DMS79 treated with DMSO at 0.1 percent for 48 hours (cell line): ENCODE data around the gene CEP89.
A peak's percentile ranks its signal among the peaks of the same experiment; 100 is the strongest.

Source experiments
- DNase-seq: peaks from one replicate; lab custom pipeline; 2025; lab: John Stamatoyannopoulos, UW

Gene CEP89

DNA sequence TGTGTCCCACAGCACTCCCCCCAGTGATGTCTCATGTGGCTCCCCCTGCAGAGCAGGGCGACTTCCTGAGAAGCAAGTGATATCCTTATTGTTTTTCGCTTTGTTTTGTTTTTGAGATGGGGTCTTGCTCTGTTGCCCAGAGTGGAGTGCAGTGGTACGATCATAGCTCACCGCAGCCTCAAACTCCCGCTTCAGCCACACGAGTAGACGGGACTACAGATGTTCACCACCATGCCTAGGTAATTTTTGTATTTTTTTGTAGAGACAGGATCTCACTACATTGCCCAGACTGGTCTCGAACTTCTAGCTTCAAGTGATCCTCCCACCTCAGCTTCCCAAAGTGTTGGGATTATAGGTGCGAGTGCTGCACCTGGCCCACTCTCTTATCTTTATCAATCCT lies 5.0 kb downstream of the CEP89 start:
- no peak for DNase-seq

DNA sequence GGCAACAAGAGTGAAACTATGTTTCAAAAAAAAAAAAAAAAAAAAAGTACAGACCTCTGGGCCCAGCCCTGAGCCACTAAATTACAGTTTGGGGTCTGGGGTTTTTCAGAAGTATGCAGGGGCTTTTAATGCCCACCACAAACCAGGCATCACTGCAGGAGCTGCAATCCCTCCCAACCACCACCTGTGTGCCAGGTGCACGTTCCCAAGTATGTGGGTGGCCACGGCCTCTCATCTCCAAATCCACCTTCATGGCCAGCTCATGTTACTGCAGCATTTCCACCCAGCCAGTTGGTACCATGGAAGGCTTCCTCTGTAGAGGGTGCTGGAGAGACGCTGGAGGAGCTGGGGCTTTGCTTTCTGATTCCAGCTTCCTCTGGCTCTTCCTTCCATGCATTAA lies 26.5 kb downstream of the CEP89 start:
- DNase-seq = no peak

DNA sequence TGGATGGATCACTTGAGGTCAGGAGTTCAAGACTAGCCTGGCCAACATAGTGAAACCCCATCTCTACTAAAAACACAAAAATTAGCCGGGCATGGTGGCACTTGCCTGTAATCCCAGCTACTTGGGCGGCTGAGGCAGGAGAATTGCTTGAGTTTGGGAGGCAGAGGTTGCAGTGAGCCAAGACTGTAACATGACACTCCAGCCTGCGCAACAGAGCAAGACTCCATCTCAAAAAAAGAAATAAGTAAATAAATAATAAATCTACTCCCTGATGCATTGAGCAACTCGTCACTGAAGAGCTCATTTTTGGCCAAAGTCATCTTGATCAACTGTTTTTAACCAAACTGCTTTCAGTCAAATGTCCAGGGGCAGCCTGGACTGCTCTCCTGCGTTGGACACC lies 30.5 kb downstream of the CEP89 start:
- DNase-seq = peak; percentile 8

DNA sequence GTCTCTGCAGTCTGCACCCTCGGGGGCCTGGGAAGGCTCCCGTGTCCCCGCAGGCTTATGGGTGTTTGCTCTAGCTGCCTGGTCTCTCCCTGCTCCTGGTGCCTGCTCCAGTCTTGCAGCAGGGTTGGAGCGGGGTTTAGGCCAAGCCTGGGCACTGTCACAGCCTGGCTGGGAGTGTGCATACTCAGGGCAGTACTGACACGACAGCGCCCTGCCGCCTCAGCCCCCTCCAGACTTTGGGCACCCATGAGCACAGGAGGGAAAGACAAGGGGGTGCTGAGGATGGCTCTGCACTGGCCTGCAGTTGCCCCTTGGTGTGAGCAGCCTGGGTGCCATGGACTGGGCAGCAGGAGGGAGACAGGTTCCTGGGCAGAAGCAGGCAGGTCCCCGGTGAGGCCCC lies 35.7 kb downstream of the CEP89 start:
- no peak for DNase-seq

DNA sequence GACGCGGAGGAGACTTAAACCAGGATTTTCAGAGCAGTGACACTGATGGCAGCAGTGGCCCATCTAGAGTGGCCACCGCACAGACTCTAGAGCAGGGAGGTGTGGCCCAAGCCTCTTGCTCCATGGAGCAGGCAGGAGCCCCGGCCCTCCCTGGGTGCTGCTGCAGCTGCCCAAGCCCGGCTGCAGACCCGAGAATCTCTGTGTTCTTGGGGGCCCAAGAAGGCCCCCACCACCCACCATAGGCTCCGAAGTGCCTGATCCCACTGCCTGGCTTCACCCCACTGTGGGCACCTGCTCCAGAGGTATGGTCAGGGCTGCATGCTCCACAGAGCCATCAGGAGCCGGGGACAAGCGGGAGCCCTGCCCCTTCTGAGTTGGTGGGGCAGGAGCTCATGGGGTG lies 36.1 kb downstream of the CEP89 start:
- DNase-seq = no peak

DNA sequence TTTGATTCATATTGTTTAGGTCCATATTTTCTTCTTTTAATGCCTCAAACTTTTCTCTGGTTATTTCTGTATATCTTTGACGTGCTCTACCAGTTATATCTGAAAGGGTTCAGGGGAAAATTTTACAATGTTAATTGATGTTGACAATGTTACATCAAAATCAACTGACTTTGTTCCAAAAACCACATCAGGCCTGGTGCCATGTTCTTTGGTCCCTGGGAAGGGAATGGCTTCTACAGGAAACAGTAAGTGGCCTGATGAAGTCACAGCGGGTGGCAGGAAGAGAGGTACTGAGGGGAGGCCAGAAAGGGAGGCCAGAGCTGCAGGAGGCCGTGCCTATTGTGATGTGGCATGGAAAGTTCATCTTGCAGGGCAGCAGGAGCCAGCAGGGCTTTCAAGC lies 38.2 kb downstream of the CEP89 start:
- DNase-seq = no peak

DNA sequence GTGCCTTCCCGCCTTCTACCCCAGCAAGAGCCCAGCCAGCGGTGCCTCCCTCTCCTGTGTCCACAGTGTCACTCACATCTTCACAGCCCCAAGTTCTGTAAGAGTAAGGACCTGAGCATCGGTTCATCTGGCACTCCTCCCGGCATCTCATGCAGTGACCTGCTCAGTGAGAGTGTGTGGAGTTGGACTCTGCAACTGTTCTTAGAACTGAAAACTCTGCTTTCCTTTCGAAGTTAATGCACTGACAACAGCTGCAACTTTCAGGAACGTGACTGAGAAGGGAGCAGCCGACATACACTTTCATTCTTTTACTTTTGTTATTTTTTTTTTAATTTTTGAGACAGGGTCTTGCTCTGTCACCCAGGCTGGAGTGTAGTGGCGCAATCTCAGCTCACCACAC lies 41.2 kb downstream of the CEP89 start:
- DNase-seq = no peak

DNA sequence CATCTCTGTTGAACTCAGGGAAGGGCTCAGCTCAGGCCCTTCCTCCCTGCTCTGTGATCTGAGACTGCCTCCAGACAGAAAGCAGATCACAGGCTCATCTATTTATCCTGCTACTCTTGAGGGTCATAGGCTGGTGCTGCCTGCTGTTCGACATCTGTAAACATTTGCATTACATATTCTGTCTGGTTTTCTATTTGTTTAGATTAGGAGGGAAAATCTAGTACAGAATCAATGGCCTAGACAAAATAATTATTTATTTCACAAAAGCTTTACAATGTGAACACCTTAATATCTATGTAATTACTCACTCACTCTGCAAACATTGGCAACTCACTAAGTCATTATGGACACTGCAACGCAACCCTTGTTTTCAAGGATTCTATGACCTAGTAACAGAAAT lies 43.0 kb downstream of the CEP89 start:
- no peak for DNase-seq

DNA sequence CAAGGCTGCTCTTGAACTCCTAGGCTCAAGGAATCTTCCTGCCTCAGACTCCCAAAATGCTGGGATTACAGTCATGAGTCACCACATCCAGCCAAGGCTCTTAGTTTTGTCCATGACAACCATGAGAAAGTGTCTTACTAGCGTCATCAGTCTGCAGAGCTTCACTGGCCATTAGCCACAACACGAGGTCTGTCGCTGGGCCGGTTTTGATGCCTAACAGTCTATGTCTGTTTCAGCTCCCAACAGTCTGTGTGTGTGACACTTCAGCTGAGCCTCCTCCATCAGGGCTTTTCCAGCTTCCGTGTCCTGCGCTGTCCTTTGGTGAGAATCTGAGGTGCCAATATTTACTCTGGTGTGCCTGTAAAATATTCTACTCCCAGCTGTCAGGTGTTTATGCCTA lies 47.6 kb downstream of the CEP89 start:
- no peak for DNase-seq

DNA sequence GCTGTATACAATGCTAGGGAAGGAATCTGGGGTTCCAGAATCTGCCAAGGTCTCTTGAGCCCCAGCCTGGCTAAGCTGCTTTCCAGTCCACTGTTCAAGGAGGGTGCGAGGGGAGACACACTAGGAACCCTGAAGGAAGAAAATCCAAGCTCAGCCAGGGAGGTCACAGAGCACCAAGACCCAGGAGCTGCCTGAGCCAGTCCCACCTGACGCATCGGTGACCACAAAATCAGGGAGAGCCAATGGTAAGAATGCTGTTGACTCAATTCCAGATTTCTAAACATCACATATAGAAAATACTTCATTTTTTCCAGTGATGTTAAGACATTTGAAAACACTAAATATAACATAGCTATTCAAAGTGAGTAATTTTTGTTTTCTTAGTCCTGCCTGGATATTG lies 50.1 kb downstream of the CEP89 start:
- no peak for DNase-seq

DNA sequence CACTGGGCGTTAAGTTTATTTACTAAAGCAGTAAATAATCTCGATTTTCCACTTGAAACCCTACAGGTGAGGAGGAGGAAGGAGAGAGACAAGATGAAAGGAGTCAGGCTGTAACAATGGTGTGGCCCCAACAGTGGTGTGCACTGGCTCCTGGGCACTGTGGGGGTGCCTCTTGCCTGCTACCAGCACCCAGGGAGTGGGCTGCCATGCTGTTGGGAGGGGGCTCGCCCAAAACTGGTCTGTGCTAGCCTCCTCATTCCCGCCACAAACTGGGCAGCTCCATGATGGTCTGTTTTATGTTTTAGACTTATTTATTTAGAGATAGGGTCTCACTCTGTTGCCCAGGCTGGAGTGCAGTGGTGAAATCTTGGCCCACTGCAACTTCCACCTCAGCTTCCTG lies 52.4 kb downstream of the CEP89 start:
- no peak for DNase-seq

DNA sequence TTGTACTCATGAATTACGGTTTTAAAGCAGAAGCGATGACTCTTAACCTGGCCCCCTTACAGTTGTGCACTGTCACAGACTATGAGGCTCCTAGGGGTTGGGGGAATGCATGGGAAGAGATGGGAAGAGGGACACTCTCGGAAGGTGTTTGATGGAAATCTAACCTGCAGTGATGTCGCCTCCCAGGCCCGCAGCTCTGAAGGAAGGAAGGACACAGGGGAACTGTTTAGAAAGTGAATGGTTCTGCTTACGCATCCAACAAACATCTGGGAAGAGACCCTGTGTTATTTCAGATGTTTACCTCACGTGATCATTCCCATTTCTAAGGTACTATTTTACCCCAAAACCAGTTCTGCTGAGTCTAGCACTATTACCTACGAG lies 54.2 kb downstream of the CEP89 start:
- DNase-seq = no peak

DNA sequence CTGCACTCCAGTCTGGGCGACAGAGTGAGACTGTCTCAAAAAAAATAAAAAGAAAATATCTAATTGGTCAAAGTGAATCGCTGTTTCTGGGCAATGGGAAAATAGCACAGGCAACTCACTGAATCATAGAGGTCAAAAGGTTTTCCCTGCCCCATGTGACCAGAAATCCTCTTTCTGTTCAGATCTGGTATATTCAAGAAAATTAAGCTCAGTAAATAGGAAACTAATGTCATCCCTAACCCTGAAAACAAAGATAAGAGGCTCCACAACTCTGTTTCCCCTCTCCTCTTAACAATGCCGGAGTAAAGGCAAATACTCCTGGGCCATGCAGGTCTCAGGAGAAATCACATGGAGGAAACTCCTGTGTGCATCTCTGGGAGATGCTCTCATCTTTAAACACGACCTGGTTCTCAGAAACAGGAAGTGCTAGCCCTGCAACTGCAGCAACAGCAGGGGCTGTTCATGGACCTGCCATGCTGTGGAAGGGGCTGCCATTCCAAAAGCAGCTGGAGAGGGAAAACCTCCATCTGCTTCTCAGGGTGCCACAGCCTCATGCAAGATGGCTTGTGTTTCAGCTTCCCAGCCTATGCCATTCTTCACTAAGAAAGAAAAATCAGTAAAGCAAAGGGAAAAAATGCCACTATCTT lies 54.7 kb downstream of the CEP89 start:
- no peak for DNase-seq

DNA sequence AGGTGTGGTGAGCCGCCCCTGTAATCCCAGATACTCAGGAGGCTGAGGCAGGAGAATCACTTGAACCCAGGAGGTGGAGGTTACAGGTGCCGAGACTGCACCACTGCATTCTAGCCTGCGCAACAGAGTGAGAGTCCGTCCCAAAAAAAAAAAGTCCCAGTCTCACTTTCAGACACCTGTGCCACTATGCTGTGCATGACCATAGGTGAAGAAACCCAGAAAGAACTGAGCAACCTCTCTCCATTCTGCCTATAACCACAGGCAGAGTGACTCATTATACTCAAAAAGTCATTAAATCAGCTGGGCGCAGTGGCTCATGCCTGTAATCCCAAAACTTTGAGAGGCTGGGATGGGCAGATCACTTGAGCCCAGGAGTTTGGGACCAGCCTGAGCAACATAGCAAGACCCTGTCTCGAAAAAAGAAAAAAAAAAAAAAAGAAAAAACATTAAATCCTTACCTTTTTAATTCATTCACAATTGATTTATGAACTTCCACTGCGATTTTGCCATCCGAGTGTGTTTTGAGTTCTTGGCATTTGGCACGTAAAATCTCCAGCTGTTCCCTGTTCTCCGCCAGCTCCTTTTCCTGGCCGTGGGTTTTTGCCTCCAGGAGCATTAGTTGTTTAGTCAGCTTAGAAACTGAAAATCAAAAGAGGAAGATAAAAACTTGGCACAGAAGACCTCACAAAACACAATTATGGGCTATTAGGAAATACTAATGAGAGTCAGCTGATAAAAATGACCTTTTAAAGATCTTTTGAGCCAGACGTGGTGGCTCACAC lies 56.7 kb downstream of the CEP89 start:
- no peak for DNase-seq

DNA sequence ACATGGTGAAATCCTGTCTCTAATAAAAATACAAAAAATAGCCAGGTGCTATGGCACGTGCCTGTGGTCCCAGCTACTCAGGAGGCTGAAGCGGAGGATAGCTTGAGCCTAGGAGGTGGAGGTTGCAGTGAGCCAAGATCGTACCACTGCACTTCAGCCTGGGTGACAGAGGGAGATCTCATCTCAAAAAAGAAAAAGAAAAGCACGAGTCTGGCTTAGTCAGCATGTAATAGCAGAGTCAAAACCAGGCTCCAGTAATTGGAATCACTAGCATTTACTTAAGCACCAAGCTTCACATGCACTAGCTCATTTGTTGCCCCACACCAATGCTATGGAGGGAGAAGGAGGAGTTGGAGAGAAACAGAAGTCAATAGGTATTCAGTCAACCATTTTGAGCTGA lies 60.3 kb downstream of the CEP89 start:
- DNase-seq = no peak

DNA sequence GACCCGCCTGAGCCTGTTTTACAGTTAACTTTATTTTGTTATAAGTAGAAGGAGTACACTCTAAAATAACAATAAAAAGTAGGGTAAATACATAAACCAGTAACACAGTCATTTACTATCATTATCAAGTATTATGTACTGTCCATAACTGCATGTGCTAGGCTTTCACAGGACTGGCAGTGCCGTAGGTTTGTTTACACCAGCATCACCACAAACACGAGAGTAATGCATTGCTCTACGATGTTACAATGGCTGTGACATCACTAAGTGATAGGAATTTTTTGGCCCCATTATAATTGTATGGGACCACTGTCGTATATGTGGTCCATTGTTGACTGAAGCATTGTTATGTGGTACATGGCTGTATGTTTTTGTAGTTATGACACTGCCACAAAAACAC lies 60.9 kb downstream of the CEP89 start:
- no peak for DNase-seq

DNA sequence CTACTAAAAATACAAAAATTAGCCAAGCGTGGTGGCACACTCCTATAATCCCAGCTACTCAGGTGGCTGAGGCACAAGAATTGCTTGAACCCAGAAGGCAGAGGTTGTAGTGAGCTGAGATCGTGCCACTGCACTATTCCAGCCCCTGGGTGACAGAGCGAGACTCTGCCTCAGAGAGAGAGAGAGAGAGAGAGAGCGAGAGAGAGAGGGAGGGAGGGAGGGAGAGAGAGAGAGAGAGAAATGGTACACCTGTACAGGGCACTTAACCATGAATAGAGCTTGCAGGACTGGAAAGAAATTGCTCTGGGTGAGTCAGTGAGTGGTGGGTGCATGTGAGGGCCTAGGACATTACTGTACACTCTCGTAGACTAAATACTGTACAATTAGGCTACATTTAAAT lies 61.7 kb downstream of the CEP89 start:
- DNase-seq = no peak

DNA sequence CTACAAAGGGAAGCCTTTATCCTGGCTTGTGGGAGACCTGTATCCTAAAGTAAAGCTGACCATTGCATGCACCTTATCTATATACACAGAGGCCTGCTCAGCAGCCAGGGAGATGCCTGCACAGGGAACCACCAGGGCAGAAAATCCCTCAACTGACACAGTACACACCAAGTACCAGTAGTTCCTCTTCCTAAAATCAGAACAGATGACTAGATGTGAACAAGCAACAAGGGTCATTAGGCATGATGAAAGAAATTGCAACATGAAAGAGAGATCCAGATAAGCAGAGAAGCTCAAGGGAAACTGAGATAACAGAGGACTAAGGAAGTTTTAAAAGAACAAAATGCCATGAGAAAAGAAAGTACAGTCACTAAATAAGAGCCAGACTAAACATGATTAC lies 62.5 kb downstream of the CEP89 start:
- no peak for DNase-seq

DNA sequence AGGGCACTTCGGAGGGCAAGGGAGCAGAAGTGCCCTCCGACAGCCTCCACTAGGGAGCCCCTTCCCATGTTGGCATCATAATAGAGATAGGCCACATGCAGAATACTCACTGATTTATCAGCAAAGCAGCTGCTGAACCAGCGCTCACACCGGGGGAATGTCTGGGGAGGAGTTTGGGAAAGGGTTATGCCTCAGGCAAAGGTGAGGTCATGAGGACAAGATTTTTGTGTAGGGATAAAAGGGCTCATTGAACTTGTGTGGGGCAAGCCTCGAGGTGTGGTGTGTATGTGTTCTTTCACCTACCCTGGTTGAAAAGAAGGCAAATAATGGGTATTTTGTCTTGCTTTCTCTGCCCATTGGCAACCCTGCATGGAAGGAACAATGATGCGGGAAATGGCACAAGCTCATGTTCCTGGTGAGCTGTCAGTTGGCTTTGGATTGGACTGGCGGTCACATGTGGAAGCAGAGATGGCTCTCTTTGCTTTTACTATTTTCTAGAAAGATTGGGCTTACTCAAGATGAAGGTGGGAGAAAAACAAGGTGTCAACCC lies 63.0 kb downstream of the CEP89 start:
- DNase-seq = no peak

DNA sequence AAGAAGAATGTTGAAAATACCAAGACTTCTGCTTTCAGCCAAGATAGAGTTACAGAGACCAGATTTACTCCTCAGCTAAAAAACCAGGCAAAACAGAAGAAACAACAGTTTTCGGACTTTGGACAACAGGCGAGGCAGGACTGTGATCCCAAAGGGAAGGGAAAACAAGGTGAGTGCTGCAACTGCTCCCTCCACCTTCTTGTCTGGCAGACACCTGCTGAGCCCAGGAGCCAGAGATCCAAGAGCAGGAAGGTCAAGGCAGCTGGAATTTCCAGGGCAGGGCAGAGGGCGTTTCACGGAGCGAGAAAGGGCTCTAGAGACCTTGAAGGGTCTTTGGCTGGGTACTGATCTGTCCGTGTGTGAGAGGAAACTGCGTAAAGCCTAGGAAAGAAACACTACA lies 69.3 kb downstream of the CEP89 start:
- DNase-seq = no peak

DNA sequence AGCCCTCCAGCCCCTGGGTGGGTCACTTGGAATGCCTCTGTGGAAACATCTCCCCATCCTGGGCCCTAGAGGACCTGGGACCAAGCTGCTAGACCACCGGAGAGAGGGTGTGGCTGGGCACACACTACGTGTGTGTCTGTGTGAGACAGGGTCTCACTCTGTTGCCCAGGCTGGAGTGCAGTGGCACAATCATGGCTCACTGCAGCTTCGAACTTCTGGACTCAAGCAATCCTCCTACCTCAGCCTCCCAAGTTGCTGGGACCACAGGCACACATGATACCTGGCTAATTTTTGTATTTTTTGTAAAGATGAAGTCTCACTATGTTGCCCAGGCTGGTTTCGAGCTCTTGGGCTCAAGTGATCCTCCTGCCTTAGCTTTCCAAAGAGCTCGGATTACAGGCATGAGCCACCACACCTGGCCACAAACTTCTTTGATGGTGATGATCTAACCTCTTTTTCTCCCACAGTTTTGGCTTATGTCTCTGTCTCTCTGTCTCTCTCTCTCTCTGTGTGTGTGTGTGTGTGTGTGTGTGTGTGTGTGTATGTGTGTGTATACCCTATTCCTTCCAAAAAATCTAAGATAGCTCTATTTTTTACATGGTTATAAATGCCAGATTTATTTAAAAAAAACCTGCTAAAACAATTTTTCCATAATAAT lies 70.1 kb downstream of the CEP89 start:
- no peak for DNase-seq

DNA sequence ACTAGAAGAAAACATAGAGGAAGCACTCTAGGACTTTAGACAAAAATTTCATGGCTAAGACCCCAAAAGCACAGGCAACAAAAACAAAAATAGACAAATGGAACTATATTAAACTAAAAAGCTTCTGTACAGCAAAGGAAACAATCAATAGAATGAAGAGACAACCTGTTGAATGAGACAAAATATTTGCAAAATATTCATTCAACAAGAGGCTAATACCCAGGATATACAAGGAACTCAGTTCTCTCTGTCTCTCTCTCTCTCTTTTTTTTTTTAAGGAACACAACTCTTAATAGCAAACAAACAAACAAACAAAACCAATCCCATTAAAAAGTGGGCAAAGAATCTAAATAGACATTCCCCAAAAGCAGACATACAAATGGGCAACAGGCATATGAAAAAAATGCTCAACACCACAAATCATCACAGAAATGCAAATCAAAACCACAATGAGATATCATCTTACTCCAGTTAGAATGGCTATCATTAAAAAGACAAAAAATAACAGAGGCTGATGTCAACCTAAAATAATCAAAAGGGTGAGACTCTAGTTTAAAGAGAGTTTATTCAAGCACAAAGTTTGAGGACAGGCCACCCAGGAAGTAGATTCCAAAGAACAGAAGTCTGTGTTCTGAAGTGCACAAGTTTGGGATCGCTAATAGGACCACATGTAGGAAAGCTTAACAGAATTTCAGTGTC lies 75.1 kb downstream of the CEP89 start:
- no peak for DNase-seq

DNA sequence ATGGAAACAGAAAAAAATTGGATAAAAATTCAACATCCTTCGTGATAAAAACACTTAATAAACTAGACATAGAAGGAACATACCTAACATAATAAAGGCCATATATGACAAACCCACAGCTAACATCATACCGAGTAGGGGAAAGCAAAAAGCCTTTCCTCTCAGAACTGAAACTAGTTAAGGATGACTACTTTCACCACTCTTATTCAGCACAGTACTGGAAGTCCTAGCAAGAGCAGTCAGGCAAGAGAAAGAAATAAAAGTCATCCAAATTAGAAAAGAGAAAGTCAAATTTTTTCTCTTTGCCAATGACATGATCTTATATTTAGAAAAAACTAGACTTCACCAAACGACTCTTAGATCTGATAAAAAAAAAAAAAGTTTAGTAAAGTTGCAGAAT lies 76.4 kb downstream of the CEP89 start:
- DNase-seq = no peak
